Activated gamma-delta T cell treated with Interleukin-2 at 50 U/mL for 16 hours (primary cell): ENCODE measurements around the gene SLC22A23.
"Not testable (repeated sequence)": the region's sequence is repeated elsewhere in the genome, so short reads cannot be mapped to it uniquely, and the experiment has no call there.

Experiments
- DNase-seq: peaks from one replicate; pipeline ENCODE4 v3.0.0-alpha.2; 2020

The SLC22A23 gene

DNA sequence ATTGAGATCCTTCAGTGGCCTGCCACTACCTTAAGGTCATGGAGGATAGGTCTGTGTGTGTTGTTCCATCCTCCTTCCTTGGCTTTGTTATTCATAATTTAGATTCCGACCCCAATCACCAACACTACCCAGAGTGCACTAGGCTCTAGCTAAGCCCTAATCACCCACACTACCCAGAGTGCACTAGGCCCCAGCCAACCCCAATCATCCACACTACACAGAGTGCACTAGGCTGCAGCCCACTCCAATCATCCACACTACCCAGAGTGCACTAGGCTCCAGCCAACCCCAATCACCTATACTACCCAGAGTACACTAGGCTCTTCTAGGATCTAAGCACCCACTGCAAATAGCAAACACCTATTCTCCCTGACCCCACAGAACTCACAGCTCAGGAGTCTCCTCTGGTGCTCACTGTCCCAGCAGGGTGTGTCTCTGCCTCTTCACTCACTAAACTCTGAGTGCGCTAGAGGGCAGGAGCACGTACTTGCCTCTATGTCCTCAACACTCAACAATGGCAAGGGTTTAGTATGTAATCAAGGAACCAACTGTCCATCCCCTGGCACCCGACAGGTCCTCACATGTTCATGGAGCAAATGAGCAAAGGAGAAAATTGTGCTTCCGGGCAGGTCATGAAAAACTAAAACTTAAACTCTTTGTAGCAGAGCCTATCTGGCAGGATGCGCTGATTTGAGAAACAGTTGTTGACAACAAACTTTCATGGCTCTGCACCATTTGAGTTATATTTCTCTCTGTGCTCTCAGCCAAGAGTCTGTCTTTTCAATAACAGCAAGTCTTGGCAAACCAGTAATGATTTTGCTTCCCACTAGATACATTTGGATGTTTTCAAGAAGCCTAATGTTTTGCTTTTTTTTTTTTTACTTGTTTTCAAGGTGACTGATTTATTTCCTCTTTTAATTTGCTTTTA, 54.3 kb downstream of the SLC22A23 start:
- no peak for DNase-seq

- DNase-seq = no peak
Observed at GRCh38 chr6:3400162-3400561, 56.7 kb downstream of the SLC22A23 start.

- DNase-seq = no peak
Observed at GRCh38 chr6:3398755-3399696, 57.8 kb downstream of the SLC22A23 start.

DNA sequence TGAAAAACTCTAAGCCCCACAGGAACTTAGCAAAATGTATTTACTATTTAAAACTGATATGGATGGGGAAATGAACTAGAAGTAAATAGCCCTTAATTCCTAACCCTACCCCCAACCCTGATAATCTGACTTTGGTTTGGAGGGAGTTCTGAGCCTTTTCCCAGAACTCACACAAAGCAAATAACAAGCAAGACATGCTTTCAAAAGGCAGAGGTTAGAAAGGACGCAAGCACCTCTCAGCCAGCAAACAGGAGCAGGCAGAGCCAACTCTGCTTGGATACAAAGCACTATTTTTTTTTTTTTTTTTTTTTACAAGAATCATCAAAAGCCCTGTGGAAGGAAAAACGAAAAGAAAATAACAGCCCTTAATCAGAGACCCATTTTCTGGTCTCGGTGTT, 58.7 kb downstream of the SLC22A23 start:
- no peak for DNase-seq

DNA sequence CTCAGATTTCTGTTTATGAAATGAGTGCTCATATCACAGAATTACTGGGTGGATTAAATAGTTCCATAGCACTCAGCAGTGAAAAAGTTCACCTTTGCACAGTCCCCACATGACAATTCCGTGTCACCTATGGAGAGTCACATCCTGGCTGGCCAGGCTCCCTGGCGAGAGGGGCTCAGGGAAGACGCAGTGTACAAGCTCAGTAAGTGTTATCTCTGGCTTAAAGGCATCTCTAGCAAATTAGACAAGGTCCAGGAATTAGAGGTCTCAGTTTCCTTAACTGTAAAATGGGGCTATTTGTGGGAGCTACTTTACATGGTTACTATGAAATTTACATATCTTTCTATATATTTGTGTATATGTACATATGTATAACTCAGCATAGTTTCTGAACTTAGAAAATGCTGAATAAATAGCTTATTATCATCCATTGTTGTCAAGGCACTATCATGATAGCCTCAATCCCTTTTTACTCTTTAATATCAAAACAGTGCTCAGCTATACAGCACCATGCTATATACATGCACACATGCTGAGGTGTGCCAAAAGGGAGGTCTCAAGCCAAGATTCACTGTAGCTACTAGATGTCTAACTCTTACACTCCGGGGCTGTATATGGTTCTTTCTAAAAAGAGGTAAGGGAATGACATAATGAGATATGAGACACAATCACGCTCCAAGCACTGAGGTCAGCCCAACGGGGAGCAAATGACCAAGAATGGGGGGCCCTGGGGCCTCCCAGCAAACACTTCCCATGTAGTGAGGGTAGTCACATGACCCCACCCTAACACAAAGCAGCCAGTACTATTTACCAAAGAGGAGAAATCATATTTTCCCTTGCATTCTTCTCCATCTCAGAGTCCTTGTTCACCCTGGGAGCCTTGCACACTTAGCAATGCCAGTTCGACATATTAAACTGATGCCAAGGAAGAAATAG, 59.4 kb downstream of the SLC22A23 start:
- DNase-seq = no peak

DNA sequence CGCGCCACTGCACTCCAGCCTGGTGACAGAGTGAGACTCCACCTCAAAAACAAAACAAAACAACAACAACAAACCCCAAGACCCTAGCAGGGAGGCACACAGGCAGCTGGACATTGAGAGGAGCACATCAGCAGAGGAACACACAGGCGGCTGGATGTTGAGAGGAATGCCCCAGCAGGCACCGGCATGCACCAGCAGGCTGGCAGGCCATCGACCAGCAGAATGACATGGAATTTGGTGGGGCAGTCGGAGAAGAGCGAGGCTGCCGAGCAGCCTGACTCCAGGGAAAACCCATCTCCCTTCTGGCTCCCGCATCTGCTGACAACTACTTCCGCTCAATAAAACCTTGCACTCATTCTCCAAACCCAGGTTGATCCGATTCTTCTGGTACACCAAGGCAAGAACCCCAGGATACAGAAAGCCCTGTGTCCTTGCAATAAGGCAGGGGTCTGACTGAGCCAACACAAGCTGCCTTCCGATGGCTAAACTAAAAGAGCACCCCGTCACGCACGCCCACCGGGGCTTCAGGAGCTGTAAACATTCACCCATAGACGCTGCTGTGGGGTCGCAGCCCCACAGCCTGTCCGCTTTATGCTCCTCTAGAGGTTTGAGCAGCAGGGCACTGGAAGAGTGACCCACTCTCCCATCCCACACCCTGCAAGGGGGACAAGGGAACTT, 60.2 kb downstream of the SLC22A23 start:
- DNase-seq = no peak

DNA sequence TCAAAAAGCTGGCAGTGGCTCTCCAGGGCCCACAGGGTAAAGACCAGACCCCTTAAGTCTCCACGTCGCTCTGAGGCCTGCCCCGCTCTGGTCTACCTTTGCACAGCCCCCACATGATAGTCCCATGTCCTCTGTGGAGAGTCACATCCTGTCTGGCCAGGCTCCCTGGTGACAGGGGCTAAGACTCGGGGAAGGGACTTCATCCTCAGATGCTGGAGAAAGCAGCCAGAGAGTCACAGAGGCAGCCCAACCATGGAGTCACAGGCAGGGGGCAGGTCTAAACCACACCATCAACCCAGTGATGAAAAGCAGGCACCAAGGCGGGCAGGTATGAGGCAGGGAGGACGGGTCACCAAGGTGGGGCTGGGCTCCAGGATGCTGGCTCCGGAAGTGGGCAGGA, 62.2 kb downstream of the SLC22A23 start:
- no peak for DNase-seq

- no peak for DNase-seq
Observed at GRCh38 chr6:3393836-3394202, 63.0 kb downstream of the SLC22A23 start.

DNA sequence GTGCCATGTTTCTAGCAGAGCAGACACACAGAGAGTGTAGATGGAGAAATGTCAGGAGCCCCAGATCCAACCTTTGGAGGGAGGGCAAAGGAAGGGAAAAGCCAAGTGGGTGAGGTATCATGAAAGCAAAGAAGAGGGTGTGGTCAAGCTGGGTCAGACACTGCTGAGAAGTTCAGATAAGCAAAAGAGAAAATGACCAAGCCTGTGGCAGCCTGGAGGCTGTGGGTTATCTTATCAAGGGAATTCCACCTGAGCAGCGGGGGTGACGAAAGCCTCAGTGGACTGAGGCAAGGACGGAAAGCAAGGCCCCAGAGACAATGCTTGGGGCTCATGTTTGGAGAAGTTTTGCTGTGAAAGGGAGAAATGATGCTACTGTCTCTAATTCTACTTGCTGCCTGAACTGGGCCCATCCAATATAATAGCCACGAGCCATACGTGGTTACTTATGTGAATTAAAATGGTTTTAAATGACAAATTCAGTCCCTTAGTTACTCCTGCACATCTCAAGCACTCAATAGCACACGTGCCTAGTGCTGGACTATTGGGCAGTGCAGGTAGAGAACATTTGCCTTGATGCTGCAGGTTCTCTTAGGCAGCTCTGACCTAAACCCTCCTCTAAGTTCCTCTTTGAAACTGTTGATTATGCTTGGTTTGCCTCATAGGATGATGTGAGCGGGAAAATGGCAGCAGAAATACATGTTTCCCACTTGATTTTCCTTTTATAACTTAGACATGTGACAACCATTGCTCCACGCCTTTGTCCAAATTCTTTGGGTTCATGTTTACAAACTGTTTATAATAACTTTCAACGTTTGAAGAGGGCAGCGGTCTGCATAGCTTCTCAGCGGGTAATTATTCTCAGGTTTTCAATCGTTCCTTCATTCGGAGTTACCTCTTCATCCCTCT, 63.7 kb downstream of the SLC22A23 start:
- no peak for DNase-seq

GRCh38 chr6:3391902-3392458, 64.9 kb downstream of the SLC22A23 start:
- no peak for DNase-seq

- DNase-seq = no peak
Observed at GRCh38 chr6:3390698-3391097, 66.2 kb downstream of the SLC22A23 start.

DNA sequence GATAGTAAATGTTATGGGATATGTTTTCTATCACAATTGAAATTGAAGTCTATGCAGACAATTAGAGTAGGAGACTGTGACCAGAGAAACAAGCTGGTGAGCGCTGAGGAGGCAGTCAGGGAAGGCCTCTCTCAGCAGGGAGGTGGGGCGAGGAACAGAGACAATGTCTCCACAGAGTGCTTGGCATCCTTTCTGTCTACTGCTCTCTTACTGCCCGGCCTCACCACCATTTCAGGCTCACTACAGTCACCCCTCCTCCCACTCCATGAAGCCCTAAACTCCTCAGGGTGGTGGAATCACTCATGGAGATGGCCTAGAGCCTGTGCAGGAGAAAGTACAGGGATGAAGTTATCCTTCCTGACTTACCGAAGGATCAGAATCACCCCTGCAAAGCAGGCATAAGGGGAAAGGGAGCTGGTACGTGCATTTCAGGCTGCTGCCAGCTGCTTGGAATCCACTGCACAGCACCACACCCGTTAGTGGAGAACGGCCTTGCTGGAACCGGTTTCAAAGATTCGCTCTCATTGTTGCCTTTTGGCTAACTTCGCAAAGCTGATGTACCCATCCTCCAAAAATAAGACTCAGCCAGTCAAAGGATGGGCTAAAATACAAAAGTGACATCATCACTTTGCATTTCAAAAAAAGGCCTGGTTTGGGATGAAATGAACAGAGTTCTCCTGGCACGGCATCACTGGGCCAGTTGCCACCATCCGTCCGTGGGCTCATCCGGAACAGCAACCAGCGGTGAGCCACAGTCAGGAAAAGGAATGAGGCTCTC, 67.3 kb downstream of the SLC22A23 start:
- no peak for DNase-seq

GRCh38 chr6:3388786-3389185, 68.1 kb downstream of the SLC22A23 start:
- DNase-seq = no peak

DNA sequence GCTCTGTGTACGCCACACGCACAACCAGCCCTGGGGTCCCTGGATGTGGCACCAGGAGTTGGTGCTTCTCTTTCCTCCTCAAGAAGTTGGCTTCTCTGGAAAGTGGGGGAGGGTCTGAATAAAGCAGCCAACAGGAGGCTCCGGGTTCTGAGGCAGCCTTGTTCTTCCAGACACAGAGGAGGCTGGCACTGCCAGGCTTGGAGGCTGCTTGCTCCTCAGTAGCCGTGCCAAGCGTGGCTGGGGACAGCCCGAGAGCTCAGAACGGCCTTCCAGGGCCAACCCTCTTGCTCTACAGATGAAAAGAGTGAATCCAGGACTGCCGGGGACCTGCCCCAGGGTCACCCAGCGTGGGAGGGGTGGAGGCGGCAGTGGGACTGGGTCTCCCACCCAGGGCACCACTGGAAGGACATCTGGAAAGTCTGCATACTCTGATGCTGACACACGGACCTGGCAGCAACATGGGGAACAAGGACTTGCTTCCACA, 70.4 kb downstream of the SLC22A23 start:
- no peak for DNase-seq

DNA sequence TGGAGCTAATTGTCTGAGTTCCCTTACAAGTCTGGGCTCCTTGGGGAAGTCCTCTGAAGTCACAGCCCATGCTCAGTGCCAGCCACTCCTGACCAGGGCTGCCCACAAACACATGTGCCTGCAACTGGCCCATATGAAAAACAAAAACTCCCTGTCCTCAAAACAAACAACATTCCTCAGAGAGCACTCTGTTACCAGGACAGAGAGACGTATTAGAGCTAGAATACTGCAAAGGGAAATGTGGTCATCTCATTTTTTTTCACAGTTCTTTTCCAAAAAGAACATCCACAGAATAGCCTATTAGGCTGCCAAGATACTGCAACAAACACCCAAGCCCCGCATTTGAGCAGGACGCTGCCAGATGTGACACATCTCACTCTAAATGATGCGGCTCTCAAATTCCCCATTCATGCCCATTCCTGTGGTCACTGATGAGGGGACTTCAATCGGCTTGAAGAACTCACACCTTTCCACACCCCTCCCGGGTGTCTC, 71.1 kb downstream of the SLC22A23 start:
- no peak for DNase-seq

DNA sequence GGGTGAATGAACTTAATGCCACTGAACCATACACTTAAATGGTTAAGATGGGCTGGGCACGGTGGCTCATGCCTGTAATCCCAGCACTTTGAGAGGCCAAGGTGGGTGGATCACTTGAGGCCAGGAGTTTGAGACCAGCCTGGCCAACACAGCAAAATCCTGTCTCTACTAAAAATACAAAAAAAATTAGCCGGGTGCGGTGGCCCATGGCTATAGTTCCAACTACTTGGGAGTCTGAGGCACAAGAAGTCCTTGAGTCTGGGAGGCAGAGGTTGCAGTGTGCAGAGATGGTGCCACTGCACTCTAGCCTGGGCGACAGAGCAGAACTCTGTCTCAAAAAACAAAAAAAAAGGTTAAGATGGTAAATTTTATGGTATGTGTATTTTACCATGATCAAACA, 71.7 kb downstream of the SLC22A23 start:
- not testable (repeated sequence) for DNase-seq

GRCh38 chr6:3384241-3385143, 72.4 kb downstream of the SLC22A23 start:
- DNase-seq = no peak

DNA sequence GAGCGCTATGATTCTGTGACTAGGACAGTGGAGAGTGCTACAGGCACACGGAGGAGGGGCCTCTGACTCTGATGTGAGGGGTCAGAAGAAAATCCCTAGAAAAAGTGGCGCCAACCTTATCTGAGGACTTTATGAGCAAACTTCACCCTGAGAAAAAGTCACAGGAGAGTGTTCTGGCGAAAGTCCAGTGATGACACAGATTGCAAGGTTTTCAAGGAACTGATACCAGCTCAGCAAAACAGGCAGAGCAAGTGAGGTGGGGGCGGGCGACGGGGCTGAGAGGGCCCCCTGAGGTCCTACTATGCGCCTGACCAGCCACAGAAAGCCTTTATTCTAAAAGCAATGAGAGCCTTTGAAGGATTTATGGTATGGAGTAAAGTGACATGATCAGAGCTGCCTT, 73.3 kb downstream of the SLC22A23 start:
- DNase-seq = no peak
